Small intestine (tissue), 7 donors: ENCODE measurements around the gene NNAT. TPM values are rescaled to one million over a fixed set of nuclear protein-coding genes. Genes with fewer than 3 reads are reported as not detected.
A peak's percentile ranks its signal among the peaks of the same experiment; 100 is the strongest.
"Not testable (repeated sequence)": the region's sequence is repeated elsewhere in the genome, so short reads cannot be mapped to it uniquely, and the experiment has no call there.

Source experiments
- DNase-seq, 2 donors: peaks; one replicate each; pipeline versions ENCODE4 v3.0.0 to v3.0.0-alpha.2; 2013
- FAIRE-seq: peaks from 2 replicates; lab custom pipeline; 2012; peaks lifted over from hg19 to GRCh38; lab: Jason Lieb, UNC
- H3K27ac ChIP-seq, 3 donors: one replicate each; pipeline ENCODE4 v1.5.1; 2013; ENCODE audit warnings: low read length in 2 of 3, mild to moderate bottlenecking in 2 of 3, control low read depth in 1 of 3, inconsistent platforms in 1 of 3, low read depth in 1 of 3, moderate library complexity in 1 of 3
- H3K27me3 ChIP-seq, 3 donors: one replicate each; pipeline ENCODE4 v1.6.1; 2013; ENCODE audit warnings: low read length in 3 of 3, inconsistent platforms in 1 of 3; ENCODE audit not compliant: control insufficient read depth in 3 of 3, insufficient read depth in 3 of 3
- H3K36me3 ChIP-seq, 3 donors: one replicate each; pipeline ENCODE4 v1.6.1; 2013; ENCODE audit warnings: low read length in 3 of 3, inconsistent platforms in 1 of 3, low read depth in 1 of 3, mild to moderate bottlenecking in 1 of 3, moderate library complexity in 1 of 3; ENCODE audit not compliant: control insufficient read depth in 3 of 3, insufficient read depth in 2 of 3
- H3K4me1 ChIP-seq, 3 donors: one replicate each; pipeline ENCODE4 v1.6.1; 2013; ENCODE audit warnings: low read length in 2 of 3, inconsistent platforms in 1 of 3, low read depth in 1 of 3, mild to moderate bottlenecking in 1 of 3, moderate library complexity in 1 of 3; ENCODE audit not compliant: control insufficient read depth in 3 of 3, insufficient read depth in 2 of 3
- H3K4me3 ChIP-seq, 3 donors: one replicate each; pipeline ENCODE4 v1.5.1; 2013; ENCODE audit warnings: low read length in 3 of 3, control low read depth in 1 of 3, inconsistent platforms in 1 of 3, low read depth in 1 of 3, mild to moderate bottlenecking in 1 of 3, moderate library complexity in 1 of 3
- H3K9me3 ChIP-seq, 2 donors: one replicate each; pipeline ENCODE4 v1.6.1; 2013; ENCODE audit warnings: low read depth in 1 of 2, low read length in 1 of 2; ENCODE audit not compliant: control insufficient read depth in 2 of 2, insufficient read depth in 1 of 2
- WGBS, 3 donors: extraction: QIAGEN DNeasy Blood & Tissue Kit; methylation state at CpG; one replicate each; pipeline ENCODE4 v1.1.7; 2013; 5-methylcytosine and 5-hydroxymethylcytosine counted together
- polyA plus RNA-seq, 4 donors: library from polyadenylated mRNA; stranded (reverse) in 3 of 4; unstranded in 1 of 4; fragments of 200-250 nt in 3 of 4; fragments of 120-200 nt in 1 of 4; gene quantifications; one replicate each; pipeline versions ENCODE4 v1.2.1 to v1.2.3, GENCODE V29; 2013
- donor health status: healthy with polysubstance abuse.
- donor health status: control.
- donor health status: control.
- donor health status: Bipolar disorder and iron deficiency.
- donor health status: healthy.

NNAT gene
- polyA plus RNA-seq, 4 donors, result 2.7 to 18.6 (median 10.6) TPM; not detected in 1

DNA sequence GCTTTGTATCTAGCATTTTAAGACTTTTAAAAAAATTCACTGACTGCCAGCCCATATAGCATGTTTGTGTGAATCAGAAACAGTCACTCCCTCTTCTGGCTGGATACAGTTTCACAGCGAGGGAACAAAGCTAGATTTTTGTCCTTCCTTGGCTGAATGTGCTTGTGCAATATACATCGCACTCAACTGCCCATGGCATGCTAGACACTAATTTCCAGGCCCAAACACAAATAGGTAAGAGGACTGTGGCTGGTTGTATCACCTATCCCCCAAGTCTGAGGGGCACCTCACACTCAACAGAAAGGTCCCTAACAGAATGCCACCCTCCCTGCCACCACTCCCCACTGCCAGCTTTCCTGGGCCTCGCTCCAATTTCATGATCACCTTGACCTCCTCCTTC is 22.8 kb downstream of the NNAT start:
- H3K4me1 ChIP-seq, result peaks cover 0 to 46% (median 0%) of the 10 kb centered on the region in 3 donors
- DNase-seq, result peak in 1 of 2 donors; percentile 52
- no peak overlapping the region for H3K4me3 ChIP-seq
- H3K27ac ChIP-seq, result no peak overlapping the region
- H3K27me3 ChIP-seq, result no peaks in the 10 kb centered on the region
- WGBS, 3 donors, result 44 to 58% (median 50%) methylated on average over 3 of the region's 3 CpGs
- no peaks in the 10 kb centered on the region for H3K9me3 ChIP-seq
- H3K36me3 ChIP-seq, result no peaks in the 10 kb centered on the region
- no peak for FAIRE-seq

DNA sequence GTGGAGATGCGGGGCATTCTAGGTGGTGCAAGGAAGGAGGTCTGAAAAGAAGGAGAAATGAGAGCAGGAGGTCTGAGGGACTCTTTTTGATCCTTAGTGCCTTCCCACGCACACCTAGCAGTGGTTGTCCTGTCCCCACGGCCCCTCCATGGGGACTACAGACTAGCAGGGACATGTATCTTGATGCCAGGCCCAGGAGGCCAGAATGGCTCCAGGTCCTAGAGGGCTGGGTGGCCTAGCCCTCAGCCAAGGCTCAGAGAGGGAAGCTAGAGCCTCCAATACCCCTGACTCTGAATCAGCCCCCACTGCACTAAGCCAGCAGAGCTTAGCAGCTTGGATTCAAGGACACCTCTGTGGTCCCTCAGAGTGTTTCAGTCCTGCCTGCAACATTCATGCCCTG is 23.3 kb downstream of the NNAT start:
- no peak overlapping the region for H3K27ac ChIP-seq
- DNase-seq (no peak), FAIRE-seq (no peak)
- H3K9me3 ChIP-seq, result peaks cover 0 to 2% of the 10 kb centered on the region in 2 donors
- no peaks in the 10 kb centered on the region for H3K27me3 ChIP-seq
- H3K4me3 ChIP-seq, result no peak overlapping the region
- peaks cover 0 to 43% (median 0%) of the 10 kb centered on the region in 3 donors for H3K4me1 ChIP-seq
- no peaks in the 10 kb centered on the region for H3K36me3 ChIP-seq
- 41 to 79% (median 55%) methylated on average over 3 of the region's 3 CpGs for WGBS, 3 donors

DNA sequence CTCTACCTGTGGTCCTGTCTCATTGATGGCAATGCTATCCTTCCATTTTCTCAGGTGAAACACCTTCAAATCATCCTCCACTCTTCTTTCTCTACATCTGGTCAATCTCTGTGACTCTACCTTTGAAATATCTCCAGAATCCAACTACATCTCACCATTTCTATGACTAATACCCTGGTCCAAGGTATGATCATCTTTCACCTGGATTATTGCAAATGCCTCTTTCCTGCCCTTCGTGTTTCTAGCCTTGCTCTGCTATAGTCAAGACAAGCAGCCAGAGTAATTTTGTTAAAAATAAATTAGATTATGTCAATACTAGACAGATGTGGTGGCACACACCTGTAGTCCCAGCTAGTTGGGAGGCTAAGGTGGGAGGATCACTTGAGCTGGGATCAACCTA is 24.5 kb downstream of the NNAT start:
- no peak overlapping the region for H3K4me3 ChIP-seq
- FAIRE-seq (no peak), DNase-seq (no peak)
- H3K36me3 ChIP-seq, result no peaks in the 10 kb centered on the region
- no peaks in the 10 kb centered on the region for H3K27me3 ChIP-seq
- no peak overlapping the region for H3K27ac ChIP-seq
- peaks cover 0 to 35% (median 0%) of the 10 kb centered on the region in 3 donors for H3K4me1 ChIP-seq
- 71 to 78% (median 77%) methylated on average over 1 of the region's 1 CpG for WGBS, 3 donors
- H3K9me3 ChIP-seq, result peaks cover 0 to 3% of the 10 kb centered on the region in 2 donors

DNA sequence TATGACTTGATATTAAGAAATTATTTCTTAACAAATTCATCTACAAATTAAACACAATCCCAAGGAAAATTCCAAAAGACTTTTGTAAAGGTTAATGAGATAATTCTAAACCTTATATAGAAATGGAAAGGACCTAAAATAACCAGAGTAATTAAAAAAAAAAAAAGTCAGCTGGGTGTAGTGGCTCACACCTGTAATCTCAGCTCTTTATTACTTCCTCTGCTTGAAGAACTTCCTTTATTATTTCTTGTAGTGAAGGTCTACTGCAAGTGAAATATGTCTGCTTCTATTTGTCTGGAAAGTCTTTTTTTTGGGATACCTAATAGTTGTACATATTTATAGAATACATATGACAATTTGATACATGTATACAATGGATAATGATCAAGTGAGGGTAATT is 26.9 kb downstream of the NNAT start:
- no peak for DNase-seq
- no peak overlapping the region for H3K4me3 ChIP-seq
- no peak for FAIRE-seq
- no peaks in the 10 kb centered on the region for H3K27me3 ChIP-seq
- peak overlapping the region in 1 of 3 donors; percentile 12 for H3K27ac ChIP-seq
- peaks cover 0 to 3% of the 10 kb centered on the region in 2 donors for H3K9me3 ChIP-seq
- H3K4me1 ChIP-seq, result peaks cover 0 to 20% (median 0%) of the 10 kb centered on the region in 3 donors
- H3K36me3 ChIP-seq, result no peaks in the 10 kb centered on the region

DNA sequence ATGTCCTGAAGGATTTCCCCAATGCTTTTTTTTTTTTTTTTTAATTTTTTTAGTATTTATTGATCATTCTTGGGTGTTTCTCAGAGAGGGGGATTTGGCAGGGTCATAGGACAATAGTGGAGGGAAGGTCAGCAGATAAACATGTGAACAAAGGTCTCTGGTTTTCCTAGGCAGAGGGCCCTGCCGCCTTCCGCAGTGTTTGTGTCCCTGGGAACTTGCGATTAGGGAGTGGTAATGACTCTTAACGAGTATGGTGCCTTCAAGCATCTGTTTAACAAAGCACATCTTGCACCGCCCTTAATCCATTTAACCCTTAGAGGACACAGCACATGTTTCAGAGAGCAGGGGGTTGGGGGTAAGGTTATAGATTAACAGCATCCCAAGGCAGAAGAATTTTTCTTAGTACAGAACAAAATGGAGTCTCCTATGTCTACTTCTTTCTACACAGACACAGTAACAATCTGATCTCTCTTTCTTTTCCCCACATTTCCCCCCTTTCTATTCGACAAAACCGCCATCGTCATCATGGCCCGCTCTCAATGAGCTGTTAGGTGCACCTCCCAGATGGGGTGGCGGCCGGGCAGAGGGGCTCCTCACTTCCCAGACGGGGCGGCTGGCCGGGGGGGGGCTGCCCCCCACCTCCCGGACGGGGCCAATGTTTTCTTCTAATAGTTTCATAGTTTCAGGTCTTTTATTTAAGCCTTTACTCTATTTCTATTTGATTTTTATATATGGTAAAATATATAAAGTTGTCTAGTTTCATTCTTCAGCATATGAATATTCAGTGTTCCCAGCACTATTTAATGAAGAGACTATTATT is 29.3 kb downstream of the NNAT start:
- H3K9me3 ChIP-seq, DNase-seq, H3K27ac ChIP-seq, H3K27me3 ChIP-seq, H3K4me3 ChIP-seq, H3K36me3 ChIP-seq, FAIRE-seq: not testable (repeated sequence)
- peaks cover 0 to 12% (median 0%) of the 10 kb centered on the region in 3 donors for H3K4me1 ChIP-seq
- 47 to 55% (median 54%) methylated on average over 16 of the region's 16 CpGs for WGBS, 3 donors

DNA sequence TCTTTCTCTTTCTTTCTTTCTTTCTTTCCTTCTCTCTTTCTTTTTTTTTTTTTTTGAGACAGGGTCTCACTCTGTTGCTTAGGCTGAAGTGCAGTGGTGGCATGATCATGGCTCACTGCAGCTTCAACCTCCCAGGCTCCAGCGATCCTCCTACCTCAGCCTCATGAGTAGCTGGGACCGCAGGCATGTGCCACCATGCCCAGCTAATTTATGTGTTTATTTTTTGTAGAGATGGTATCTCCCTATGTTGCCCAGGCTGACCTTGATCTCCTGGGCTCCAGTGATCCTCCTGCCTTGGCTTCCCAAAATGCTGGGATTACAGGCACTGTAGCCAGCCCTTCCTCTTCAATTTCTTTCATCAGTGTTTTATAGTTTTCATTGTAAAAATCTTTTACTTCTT is 30.6 kb downstream of the NNAT start:
- H3K4me1 ChIP-seq, result peaks cover 0 to 12% (median 0%) of the 10 kb centered on the region in 3 donors
- not testable (repeated sequence) for H3K36me3 ChIP-seq, FAIRE-seq, H3K27me3 ChIP-seq, H3K4me3 ChIP-seq, H3K27ac ChIP-seq, H3K9me3 ChIP-seq, DNase-seq
- WGBS, 3 donors, result 80 to 92% (median 84%) methylated on average over 2 of the region's 2 CpGs

DNA sequence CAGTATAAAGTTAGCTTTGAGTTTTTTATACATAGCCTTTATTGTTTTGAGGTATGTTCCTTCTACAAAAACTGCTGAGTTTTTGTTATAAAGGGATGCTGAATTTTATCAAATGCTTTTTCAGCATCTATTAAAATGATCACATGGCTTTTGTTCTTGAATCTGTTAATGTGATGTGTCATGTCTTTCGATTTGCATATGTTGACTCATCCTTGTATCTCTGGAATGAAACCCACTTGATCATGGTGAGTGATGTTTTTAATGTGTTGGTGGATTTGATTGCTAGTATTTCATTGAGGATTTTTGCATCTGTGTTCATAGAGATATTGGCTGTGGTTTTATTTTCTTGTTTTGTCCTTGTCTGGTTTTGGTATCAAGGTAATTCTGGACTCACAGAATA is 31.4 kb downstream of the NNAT start:
- H3K4me1 ChIP-seq, result peaks cover 0 to 10% (median 0%) of the 10 kb centered on the region in 3 donors
- 49 to 63% (median 60%) methylated on average over 1 of the region's 1 CpG for WGBS, 3 donors
- DNase-seq (no peak), FAIRE-seq (no peak)
- no peaks in the 10 kb centered on the region for H3K27me3 ChIP-seq
- H3K27ac ChIP-seq, result no peak overlapping the region
- no peak overlapping the region for H3K4me3 ChIP-seq
- H3K36me3 ChIP-seq, result no peaks in the 10 kb centered on the region
- peaks cover 0 to 3% of the 10 kb centered on the region in 2 donors for H3K9me3 ChIP-seq

DNA sequence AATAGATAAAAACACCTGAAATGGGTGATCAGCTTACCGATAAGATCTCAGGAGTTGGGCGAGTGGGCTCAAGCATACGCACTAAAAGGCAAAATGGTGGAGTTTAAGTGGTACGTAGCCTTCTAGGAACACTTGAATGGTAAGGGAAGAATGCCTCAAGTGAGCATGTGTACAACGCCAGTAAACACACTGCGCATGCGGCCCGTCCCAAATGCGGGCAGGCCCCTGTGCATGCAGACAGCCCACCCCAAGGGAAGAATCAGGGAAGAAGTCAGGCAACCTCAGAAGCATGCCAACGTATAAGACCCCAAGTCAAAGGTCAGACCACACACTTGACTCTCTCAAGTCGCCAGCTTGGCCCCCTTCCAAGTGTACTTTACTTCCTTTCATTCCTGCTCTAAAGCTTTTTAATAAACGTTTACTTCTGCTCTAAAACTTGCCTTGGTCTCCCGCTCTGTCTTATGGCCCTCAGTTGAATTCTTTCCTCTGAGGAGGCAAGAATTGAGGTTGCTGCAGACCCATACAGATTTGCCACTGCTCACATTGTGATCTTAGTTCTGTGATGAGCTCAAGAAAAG is 33.8 kb downstream of the NNAT start:
- 60 to 66% (median 64%) methylated on average over 13 of the region's 13 CpGs for WGBS, 3 donors
- not testable (repeated sequence) for FAIRE-seq, H3K9me3 ChIP-seq, H3K27me3 ChIP-seq, H3K36me3 ChIP-seq, DNase-seq, H3K27ac ChIP-seq, H3K4me3 ChIP-seq, H3K4me1 ChIP-seq
